ENCODE measurements around the gene R3HCC1L.

- TF ChIP-seq, protein P1, sequence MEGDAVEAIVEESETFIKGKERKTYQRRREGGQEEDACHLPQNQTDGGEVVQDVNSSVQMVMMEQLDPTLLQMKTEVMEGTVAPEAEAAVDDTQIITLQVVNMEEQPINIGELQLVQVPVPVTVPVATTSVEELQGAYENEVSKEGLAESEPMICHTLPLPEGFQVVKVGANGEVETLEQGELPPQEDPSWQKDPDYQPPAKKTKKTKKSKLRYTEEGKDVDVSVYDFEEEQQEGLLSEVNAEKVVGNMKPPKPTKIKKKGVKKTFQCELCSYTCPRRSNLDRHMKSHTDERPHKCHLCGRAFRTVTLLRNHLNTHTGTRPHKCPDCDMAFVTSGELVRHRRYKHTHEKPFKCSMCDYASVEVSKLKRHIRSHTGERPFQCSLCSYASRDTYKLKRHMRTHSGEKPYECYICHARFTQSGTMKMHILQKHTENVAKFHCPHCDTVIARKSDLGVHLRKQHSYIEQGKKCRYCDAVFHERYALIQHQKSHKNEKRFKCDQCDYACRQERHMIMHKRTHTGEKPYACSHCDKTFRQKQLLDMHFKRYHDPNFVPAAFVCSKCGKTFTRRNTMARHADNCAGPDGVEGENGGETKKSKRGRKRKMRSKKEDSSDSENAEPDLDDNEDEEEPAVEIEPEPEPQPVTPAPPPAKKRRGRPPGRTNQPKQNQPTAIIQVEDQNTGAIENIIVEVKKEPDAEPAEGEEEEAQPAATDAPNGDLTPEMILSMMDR (tag by site-specific recombination; IDR thresholded peaks at IDR 0.05) = no peak
- TF ChIP-seq ZBTB7A (tag by site-specific recombination; IDR thresholded peaks at IDR 0.05; ENCODE audit: low read depth) (no peak), ZNF585B (tag by site-specific recombination; IDR thresholded peaks at IDR 0.05) (no peak), ZNF174 (tag by site-specific recombination; IDR thresholded peaks at IDR 0.05) (no peak), ZSCAN30 (tag by site-specific recombination; IDR thresholded peaks at IDR 0.05) (no peak), RBAK (tag by site-specific recombination; IDR thresholded peaks at IDR 0.05) (no peak), ZNF501 (tag by site-specific recombination; IDR thresholded peaks at IDR 0.05) (no peak), ELK4 (IDR thresholded peaks at IDR 0.05; ENCODE audit: borderline replicate concordance, low read depth, low read length) (no peak), PRDM1 (tag by site-specific recombination; IDR thresholded peaks at IDR 0.05) (no peak), ZBTB8A (tag by site-specific recombination; IDR thresholded peaks at IDR 0.05) (no peak), ZNF223 (tag by site-specific recombination; IDR thresholded peaks at IDR 0.05) (no peak), ZNF114 (tag by site-specific recombination; IDR thresholded peaks at IDR 0.05) (no peak), ZNF140 (tag by site-specific recombination; IDR thresholded peaks at IDR 0.05) (no peak)
These were observed 37.7 kb upstream of the R3HCC1L start for GRCh38 chr10:98096731-98097130.

Data from HEK293 (cell line).